ENCODE data around the gene COL9A3.

The COL9A3 gene

DNA sequence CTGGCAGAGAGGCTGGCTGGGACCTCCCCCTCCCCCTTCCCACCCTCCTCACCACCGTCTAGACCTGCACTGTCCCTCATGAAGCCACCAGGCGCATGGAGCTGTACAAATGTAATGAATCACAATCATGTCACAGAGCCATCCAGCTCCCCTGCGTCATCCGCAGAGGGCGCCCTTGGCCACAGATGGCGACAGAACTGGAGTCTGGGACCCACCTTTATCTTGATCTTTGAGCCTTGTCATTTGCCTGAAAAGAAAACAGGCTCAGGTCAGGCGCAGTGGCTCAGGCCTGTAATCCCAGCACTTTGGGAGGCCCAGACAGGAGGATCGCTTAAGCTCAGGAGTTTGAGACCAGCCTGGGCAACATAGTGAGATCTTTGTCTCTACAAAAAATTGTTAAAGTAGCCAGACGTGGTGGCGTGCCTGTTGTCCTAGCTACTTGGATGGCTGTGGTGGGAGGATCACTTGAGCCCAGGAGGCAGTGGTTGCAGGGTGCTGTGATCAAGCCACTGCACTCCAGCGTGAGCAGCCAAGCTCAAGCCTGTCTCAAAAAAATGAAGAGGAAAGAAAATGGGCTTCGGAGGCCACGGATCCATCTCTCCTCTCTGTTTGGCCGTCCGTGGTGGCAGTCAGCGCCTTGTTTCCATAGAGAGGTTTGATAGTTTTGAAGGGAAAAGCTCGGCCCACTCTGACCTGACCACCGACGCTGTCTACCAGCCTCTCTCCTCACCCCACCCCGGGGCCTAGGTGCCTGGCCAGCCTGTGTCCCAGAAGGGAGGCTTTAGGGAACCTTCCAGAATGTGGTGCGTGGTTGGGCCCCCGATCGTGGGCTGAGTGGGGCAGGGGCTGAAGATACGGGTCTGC is 6.2 kb downstream of the COL9A3 start:
- Histone ChIP-seq H2AFZ (ENCODE audit: low read depth, low read length) (no peak overlapping the region), H3K36me3 (replicated peaks; ENCODE audit: low read depth, low read length) (no peaks in the 10 kb centered on the region), H3K9ac (ENCODE audit: low read length) (peak overlapping the region; percentile 39; the same call in 1 of the 2 replicates), H3K9me3 (ENCODE audit: insufficient read depth, low read length) (no peaks in the 10 kb centered on the region), H3K4me2 (ENCODE audit: low read length) (peak overlapping the region; percentile 26; the same call in 1 of the 2 replicates), H3K4me1 (ENCODE audit: low read length) (peaks cover 43% of the 10 kb centered on the region), H3K4me3 (ENCODE audit: low read length) (no peak overlapping the region), H3K79me2 (ENCODE audit: low read length) (no peaks in the 10 kb centered on the region), H3K27ac (ENCODE audit: low read length) (peak overlapping the region; percentile 62), H4K20me1 (ENCODE audit: insufficient read depth, low read length) (no peaks in the 10 kb centered on the region), H3K27me3 (ENCODE audit: low read depth, low read length) (peaks cover 7% of the 10 kb centered on the region)
- TF ChIP-seq EZH2phosphoT487 (IDR thresholded peaks at IDR 0.05; ENCODE audit: low read depth) = no peak
- TF ChIP-seq, protein P1, sequence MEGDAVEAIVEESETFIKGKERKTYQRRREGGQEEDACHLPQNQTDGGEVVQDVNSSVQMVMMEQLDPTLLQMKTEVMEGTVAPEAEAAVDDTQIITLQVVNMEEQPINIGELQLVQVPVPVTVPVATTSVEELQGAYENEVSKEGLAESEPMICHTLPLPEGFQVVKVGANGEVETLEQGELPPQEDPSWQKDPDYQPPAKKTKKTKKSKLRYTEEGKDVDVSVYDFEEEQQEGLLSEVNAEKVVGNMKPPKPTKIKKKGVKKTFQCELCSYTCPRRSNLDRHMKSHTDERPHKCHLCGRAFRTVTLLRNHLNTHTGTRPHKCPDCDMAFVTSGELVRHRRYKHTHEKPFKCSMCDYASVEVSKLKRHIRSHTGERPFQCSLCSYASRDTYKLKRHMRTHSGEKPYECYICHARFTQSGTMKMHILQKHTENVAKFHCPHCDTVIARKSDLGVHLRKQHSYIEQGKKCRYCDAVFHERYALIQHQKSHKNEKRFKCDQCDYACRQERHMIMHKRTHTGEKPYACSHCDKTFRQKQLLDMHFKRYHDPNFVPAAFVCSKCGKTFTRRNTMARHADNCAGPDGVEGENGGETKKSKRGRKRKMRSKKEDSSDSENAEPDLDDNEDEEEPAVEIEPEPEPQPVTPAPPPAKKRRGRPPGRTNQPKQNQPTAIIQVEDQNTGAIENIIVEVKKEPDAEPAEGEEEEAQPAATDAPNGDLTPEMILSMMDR (IDR thresholded peaks at IDR 0.05; ENCODE audit: low read depth, low read length) = peak; percentile 93

DNA sequence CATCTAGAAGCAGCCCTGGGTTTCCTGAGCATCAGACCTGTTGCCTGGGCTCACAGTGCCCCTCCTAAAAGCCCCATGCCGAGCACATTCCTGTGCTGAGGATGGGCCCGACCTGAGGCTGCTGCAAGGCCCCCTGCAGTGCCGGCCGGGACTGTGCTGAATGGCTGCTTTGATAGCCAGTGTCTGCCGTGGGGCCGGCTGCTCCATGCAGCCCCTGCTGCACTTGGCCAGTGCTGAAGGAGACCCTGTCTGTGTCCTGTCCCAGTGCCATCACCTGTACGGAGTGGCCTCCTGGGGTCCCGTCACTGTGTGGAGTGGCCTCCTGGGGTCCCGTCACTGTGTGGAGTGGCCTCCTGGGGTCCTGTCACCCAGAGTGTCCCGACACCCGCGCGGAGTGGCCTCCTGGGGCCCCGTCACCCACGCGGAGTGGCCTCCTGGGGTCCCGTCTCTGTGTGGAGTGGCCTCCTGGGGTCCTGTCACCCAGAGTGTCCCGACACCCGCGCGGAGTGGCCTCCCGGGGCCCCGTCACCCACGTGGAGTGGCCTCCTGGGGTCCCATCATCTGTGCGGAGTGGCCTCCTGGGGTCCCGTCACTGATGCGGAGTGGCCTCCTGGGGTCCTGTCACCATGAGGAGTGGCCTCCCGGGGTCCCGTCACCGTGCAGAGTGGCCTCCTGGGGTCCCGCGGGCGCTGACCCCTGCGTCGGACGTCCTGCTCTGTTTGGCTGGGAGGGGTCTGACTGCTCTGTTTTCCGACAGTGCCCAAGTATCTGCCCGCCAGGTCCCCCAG is 7.0 kb downstream of the COL9A3 start:
- H3K4me2 ChIP-seq (ENCODE audit: low read length) = peak overlapping the region; percentile 95

DNA sequence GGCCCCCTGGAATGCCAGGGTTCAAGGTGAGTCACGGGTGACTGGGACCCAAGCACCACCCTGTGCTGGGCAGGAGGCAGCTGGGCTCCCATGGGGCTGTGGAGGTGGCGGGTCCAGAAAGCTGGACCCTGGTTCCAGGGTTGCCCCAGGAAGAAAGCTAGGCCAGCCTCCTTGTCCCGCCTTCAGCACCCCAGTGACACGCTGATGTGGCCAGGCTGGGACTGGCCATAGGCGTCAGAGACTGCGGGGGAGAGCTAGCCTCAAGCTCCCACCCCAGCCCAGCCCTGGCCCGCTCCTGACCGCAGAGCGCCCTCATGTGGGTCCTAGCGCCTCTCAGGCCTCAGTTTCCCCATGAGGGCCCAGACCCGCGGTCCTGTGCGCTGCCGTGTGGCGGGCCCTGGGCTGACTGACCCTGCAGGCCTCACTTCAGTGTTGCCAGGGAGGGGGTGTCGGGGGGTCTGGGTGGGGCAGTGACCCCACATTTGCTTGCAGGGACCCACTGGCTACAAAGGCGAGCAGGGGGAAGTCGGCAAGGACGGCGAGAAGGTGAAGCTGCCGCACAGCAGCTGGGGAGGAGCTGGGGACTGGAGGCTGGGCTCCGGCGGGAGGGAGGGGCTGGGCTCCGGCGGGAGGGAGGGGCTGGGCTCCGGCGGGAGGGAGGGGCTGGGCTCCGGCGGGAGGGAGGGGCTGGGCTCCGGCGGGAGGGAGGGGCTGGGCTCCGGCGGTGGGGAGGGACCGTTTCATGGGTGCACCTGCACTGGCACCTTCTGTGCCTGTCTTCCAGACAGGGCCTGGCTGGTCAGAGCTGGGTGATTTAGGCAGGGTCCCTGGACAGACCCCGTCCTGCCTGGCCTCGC is 7.9 kb downstream of the COL9A3 start:
- TF ChIP-seq, protein P1 (IDR thresholded peaks at IDR 0.05; ENCODE audit: low read depth, low read length) = no peak
- TF ChIP-seq EZH2phosphoT487 (IDR thresholded peaks at IDR 0.05; ENCODE audit: low read depth) = no peak
- Histone ChIP-seq H3K79me2 (ENCODE audit: low read length) (no peaks in the 10 kb centered on the region), H3K4me2 (ENCODE audit: low read length) (peak overlapping the region; percentile 95), H3K36me3 (replicated peaks; ENCODE audit: low read depth, low read length) (no peaks in the 10 kb centered on the region), H3K9ac (ENCODE audit: low read length) (peak overlapping the region; percentile 62), H3K9me3 (ENCODE audit: insufficient read depth, low read length) (no peaks in the 10 kb centered on the region), H2AFZ (ENCODE audit: low read depth, low read length) (no peak overlapping the region), H3K27ac (ENCODE audit: low read length) (peak overlapping the region; percentile 27), H3K27me3 (ENCODE audit: low read depth, low read length) (peaks cover 5% of the 10 kb centered on the region), H3K4me3 (ENCODE audit: low read length) (peak overlapping the region; percentile 74), H4K20me1 (ENCODE audit: insufficient read depth, low read length) (no peaks in the 10 kb centered on the region), H3K4me1 (ENCODE audit: low read length) (peaks cover 43% of the 10 kb centered on the region)

More for the DNA sequence above, 7.0 kb downstream of the COL9A3 start:
- no peaks in the 10 kb centered on the region for H3K79me2 ChIP-seq (ENCODE audit: low read length)
- TF ChIP-seq, protein P1 (IDR thresholded peaks at IDR 0.05; ENCODE audit: low read depth, low read length) = no peak
- no peak for TF ChIP-seq EZH2phosphoT487 (IDR thresholded peaks at IDR 0.05; ENCODE audit: low read depth)
- H3K4me1 ChIP-seq (ENCODE audit: low read length) = peaks cover 43% of the 10 kb centered on the region
- H3K9ac ChIP-seq (ENCODE audit: low read length) = peak overlapping the region; percentile 62; the same call in 1 of the 2 replicates
- H3K4me3 ChIP-seq (ENCODE audit: low read length) = peak overlapping the region; percentile 74; the same call in 1 of the 2 replicates
- H3K27ac ChIP-seq (ENCODE audit: low read length) = peak overlapping the region; percentile 62
- no peaks in the 10 kb centered on the region for H3K9me3 ChIP-seq (ENCODE audit: insufficient read depth, low read length)
- no peak overlapping the region for H2AFZ ChIP-seq (ENCODE audit: low read depth, low read length)
- H4K20me1 ChIP-seq (ENCODE audit: insufficient read depth, low read length) = no peaks in the 10 kb centered on the region
- H3K27me3 ChIP-seq (ENCODE audit: low read depth, low read length) = peaks cover 7% of the 10 kb centered on the region
- no peaks in the 10 kb centered on the region for H3K36me3 ChIP-seq (replicated peaks; ENCODE audit: low read depth, low read length)

Measured in OCI-LY3 (cell line).